Ishikawa (cell line): ENCODE results near the gene ANKRD12.

Experiments used
- CEBPB ChIP-seq: IDR thresholded peaks from 2 replicates; pipeline ENCODE4 v1.6.1; 2012
- CREB1 ChIP-seq: IDR thresholded peaks from 2 replicates; pipeline ENCODE4 v1.6.1; 2012; ENCODE audit warnings: low read depth
- EGR1 ChIP-seq: IDR thresholded peaks from 2 replicates; pipeline ENCODE4 v1.6.1; 2012
- EP300 ChIP-seq: IDR thresholded peaks from 2 replicates; pipeline ENCODE4 v1.6.1; 2012; ENCODE audit warnings: borderline replicate concordance
- MAX ChIP-seq: IDR thresholded peaks from 2 replicates; pipeline ENCODE4 v1.6.1; 2012
- RAD21 ChIP-seq: IDR thresholded peaks from 2 replicates; pipeline ENCODE4 v1.6.1; 2012; ENCODE audit warnings: low read depth
- TAF1 ChIP-seq: IDR thresholded peaks from 2 replicates; pipeline ENCODE4 v1.6.1; 2012; ENCODE audit warnings: low read depth, mild to moderate bottlenecking
- TCF12 ChIP-seq: IDR thresholded peaks from 2 replicates; pipeline ENCODE4 v1.6.1; 2012; ENCODE audit warnings: low read depth
- TEAD4 ChIP-seq: IDR thresholded peaks from 2 replicates; pipeline ENCODE4 v1.6.1; 2012
- YY1 ChIP-seq: IDR thresholded peaks from 2 replicates; pipeline ENCODE4 v1.6.1; 2012; ENCODE audit warnings: low read depth
- ZBTB7A ChIP-seq: IDR thresholded peaks from 2 replicates; pipeline ENCODE4 v1.6.1; 2012; ENCODE audit warnings: low read depth
- TF ChIP-seq, protein P1 (sequence below): IDR thresholded peaks from 2 replicates; pipeline ENCODE4 v1.6.1; 2012; ENCODE audit warnings: low read depth, mild to moderate bottlenecking

DNA sequence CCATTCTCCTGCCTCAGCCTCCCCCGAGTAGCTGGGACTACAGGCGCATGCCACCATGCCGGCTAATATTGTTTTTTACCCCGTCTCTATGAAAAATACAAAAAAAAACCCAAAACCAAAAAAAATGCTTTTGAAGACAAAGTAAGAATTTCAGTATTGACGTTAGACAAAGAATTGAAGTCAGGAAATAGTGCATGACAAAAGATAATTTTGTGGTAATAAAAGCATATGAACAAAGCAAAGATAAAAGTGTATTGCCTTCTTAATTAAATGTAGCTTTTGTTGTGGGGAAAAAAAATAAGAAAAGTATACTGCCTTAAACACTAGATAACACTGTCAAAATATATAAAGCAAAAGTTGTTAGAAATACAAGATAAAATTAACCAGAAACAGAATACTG is 86.8 kb downstream of the ANKRD12 start:
- TF ChIP-seq EP300 (no peak), ZBTB7A (no peak), MAX (no peak), TCF12 (no peak), TAF1 (no peak), CEBPB (no peak), EGR1 (no peak), RAD21 (no peak), TEAD4 (no peak), CREB1 (no peak), YY1 (no peak)
- TF ChIP-seq, protein P1, sequence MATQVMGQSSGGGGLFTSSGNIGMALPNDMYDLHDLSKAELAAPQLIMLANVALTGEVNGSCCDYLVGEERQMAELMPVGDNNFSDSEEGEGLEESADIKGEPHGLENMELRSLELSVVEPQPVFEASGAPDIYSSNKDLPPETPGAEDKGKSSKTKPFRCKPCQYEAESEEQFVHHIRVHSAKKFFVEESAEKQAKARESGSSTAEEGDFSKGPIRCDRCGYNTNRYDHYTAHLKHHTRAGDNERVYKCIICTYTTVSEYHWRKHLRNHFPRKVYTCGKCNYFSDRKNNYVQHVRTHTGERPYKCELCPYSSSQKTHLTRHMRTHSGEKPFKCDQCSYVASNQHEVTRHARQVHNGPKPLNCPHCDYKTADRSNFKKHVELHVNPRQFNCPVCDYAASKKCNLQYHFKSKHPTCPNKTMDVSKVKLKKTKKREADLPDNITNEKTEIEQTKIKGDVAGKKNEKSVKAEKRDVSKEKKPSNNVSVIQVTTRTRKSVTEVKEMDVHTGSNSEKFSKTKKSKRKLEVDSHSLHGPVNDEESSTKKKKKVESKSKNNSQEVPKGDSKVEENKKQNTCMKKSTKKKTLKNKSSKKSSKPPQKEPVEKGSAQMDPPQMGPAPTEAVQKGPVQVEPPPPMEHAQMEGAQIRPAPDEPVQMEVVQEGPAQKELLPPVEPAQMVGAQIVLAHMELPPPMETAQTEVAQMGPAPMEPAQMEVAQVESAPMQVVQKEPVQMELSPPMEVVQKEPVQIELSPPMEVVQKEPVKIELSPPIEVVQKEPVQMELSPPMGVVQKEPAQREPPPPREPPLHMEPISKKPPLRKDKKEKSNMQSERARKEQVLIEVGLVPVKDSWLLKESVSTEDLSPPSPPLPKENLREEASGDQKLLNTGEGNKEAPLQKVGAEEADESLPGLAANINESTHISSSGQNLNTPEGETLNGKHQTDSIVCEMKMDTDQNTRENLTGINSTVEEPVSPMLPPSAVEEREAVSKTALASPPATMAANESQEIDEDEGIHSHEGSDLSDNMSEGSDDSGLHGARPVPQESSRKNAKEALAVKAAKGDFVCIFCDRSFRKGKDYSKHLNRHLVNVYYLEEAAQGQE, result no peak
